Fibroblast of lung (primary cell): ENCODE measurements around the gene VWA5B1.

Experiments
- CTCF ChIP-seq, 2 donors: IDR thresholded peaks in 1 of 2; conservative IDR thresholded peaks in 1 of 2; 1 replicate in 1 of 2; 2 replicates in 1 of 2; pipeline ENCODE4 v1.5.1; 2011 to 2012; ENCODE audit warnings: low read length in 2 of 2, control low read depth in 1 of 2, inconsistent platforms in 1 of 2, low read depth in 1 of 2, mild to moderate bottlenecking in 1 of 2
- EZH2 ChIP-seq: IDR thresholded peaks from 2 replicates; pipeline ENCODE4 v1.5.1; 2012; ENCODE audit warnings: low read length, control low read depth, mild to moderate bottlenecking; ENCODE audit errors: missing control alignments

GRCh38 chr1:20367626-20368025, 77.0 kb downstream of the VWA5B1 start:
- no peak for TF ChIP-seq CTCF (conservative IDR thresholded peaks at IDR 0.05 in 1 of 2, IDR thresholded peaks at IDR 0.05 in 1 of 2; ENCODE audit: low read depth in 1 of 2, low read length in 2 of 2)
- TF ChIP-seq EZH2: no peak
